Measurements from ENCODE around the gene NAPA. TPM values are rescaled to one million over a fixed set of nuclear protein-coding genes. Genes with fewer than 3 reads are reported as not detected.

The NAPA gene
- total RNA-seq, 3 donors from 2014 or later, result 109 to 145 (median 124) TPM

DNA sequence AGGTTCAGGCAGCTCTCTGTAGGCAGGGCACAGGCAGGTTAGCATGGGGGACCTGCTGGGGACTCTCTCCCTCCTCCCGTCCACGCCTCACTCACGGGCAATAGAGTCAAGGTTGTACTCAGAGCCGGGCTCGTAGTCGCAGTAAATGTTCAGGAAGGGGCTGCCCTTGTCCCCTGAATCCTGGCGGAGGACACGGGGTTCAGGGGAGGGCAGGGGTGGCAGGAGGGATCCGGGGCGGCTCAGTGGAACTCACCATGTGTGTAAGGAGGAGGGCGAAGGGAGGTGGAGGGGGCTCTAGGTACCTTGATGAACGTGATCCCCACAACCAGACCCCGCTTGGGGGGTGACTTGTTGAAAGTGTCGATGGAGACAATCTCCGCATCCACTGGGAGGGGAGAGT, 31.7 kb downstream of the NAPA start:
- TF ChIP-seq CTCF (IDR thresholded peaks at IDR 0.05), result no peak
- ATAC-seq (no peak), DNase-seq (no peak)
- Histone ChIP-seq H3K4me3 (no peak overlapping the region), H3K9me3 (no peaks in the 10 kb centered on the region), H3K4me1 (ENCODE audit: low read depth) (peaks cover 8% of the 10 kb centered on the region), H3K36me3 (ENCODE audit: low read depth) (no peaks in the 10 kb centered on the region)
- intact Hi-C loops (cut with DNase I, micrococcal nuclease), result no loop called here

GRCh38 chr19:47481460-47482052, 33.3 kb downstream of the NAPA start:
- no peak for TF ChIP-seq CTCF (IDR thresholded peaks at IDR 0.05)
- no peaks in the 10 kb centered on the region for H3K36me3 ChIP-seq (ENCODE audit: low read depth)
- DNase-seq (no peak), ATAC-seq (no peak)
- no peak overlapping the region for H3K4me3 ChIP-seq
- peaks cover 8% of the 10 kb centered on the region for H3K4me1 ChIP-seq (ENCODE audit: low read depth)
- H3K9me3 ChIP-seq, result no peaks in the 10 kb centered on the region
- intact Hi-C loops (cut with DNase I, micrococcal nuclease), result no loop called here

DNA sequence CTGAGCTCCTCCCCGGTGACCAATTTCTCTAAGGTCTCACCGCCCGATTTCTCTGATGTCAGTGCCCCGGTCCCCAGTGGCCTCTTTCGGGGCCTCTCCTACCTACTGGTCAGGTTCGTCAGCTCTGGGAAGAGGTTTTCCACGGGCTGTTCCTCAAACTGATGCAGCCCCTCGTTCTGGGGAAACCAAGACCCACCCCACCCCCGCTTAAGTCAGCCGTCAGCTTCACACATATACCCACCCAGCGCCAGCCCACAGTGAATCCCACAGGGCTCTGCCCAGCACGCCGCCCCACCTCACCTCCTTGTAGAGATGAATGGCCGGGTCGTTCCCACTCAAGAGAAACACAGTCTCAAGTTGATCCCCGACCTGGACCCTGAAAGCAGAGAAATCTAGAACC, 34.2 kb downstream of the NAPA start:
- no peak for DNase-seq
- Histone ChIP-seq H3K36me3 (ENCODE audit: low read depth) (no peaks in the 10 kb centered on the region), H3K4me1 (ENCODE audit: low read depth) (peaks cover 8% of the 10 kb centered on the region), H3K4me3 (no peak overlapping the region), H3K9me3 (no peaks in the 10 kb centered on the region)
- intact Hi-C loops (cut with DNase I, micrococcal nuclease), result no loop called here
- no peak for TF ChIP-seq CTCF (IDR thresholded peaks at IDR 0.05)
- ATAC-seq, result no peak

GRCh38 chr19:47479701-47480503, 35.0 kb downstream of the NAPA start:
- intact Hi-C loops (cut with DNase I, micrococcal nuclease), result no loop called here
- Histone ChIP-seq H3K9me3 (no peaks in the 10 kb centered on the region), H3K4me3 (no peak overlapping the region), H3K4me1 (ENCODE audit: low read depth) (peaks cover 3% of the 10 kb centered on the region), H3K36me3 (ENCODE audit: low read depth) (no peaks in the 10 kb centered on the region)
- TF ChIP-seq CTCF (IDR thresholded peaks at IDR 0.05), result no peak
- DNase-seq, result no peak
- ATAC-seq, result no peak

- intact Hi-C loops (cut with DNase I, micrococcal nuclease), result no loop called here
- no peaks in the 10 kb centered on the region for H3K36me3 ChIP-seq (ENCODE audit: low read depth)
- no peak overlapping the region for H3K4me3 ChIP-seq
- no peak for TF ChIP-seq CTCF (IDR thresholded peaks at IDR 0.05)
- H3K4me1 ChIP-seq (ENCODE audit: low read depth), result no peaks in the 10 kb centered on the region
- no peaks in the 10 kb centered on the region for H3K9me3 ChIP-seq
- DNase-seq (no peak), ATAC-seq (no peak)
These were observed 38.4 kb downstream of the NAPA start for GRCh38 chr19:47476438-47476972.

All from mucosa of descending colon (tissue), 3 donors.